ENCODE data around the gene MED28. TPM values are rescaled to one million over a fixed set of nuclear protein-coding genes. Genes with fewer than 3 reads are reported as not detected.

Gene MED28
- polyA plus RNA-seq, 1 of the 3 experiments (the other 2 are of a cell fraction): 7.5 TPM

- no peak for DNase-seq
- Histone ChIP-seq H3K9me3 (no peaks in the 10 kb centered on the region), H3K4me2 (no peak overlapping the region), H3F3A (replicated peaks; ENCODE audit: insufficient read depth) (no peaks in the 10 kb centered on the region), H2AFZ (ENCODE audit: low read depth) (no peak overlapping the region), H4K20me1 (ENCODE audit: insufficient read depth) (no peaks in the 10 kb centered on the region), H3K79me2 (ENCODE audit: insufficient read depth) (no peaks in the 10 kb centered on the region), H3K4me1 (ENCODE audit: control insufficient read depth in 1 of 2, insufficient read depth in 2 of 2, low read depth in 1 of 2, low read length in 1 of 2) (no peaks in the 10 kb centered on the region), H3K27ac (ENCODE audit: low read depth in 2 of 2, low read length in 1 of 2) (no peak overlapping the region), H3K27me3 (ENCODE audit: insufficient read depth) (no peaks in the 10 kb centered on the region), H3K9me2 (no peaks in the 10 kb centered on the region), H3K9ac (no peak overlapping the region), H3K4me3 (ENCODE audit: low read depth in 2 of 2, low read length in 1 of 2) (no peak overlapping the region), H3K36me3 (replicated peaks in 1 of 2; ENCODE audit: control insufficient read depth in 1 of 2, insufficient read depth in 2 of 2, low read length in 1 of 2) (no peaks in the 10 kb centered on the region)
- WGBS (ENCODE audit: low lambda C conversion rate): 49% methylated on average over 2 of the region's 2 CpGs
- TF ChIP-seq EZH2phosphoT487 (IDR thresholded peaks at IDR 0.05; ENCODE audit: borderline replicate concordance, low read depth) (no peak), RXRA (IDR thresholded peaks at IDR 0.05; ENCODE audit: borderline replicate concordance, low read depth) (no peak), SIN3A (IDR thresholded peaks at IDR 0.05; ENCODE audit: borderline replicate concordance, low read depth, low read length) (no peak), USF2 (IDR thresholded peaks at IDR 0.05; ENCODE audit: borderline replicate concordance, low read depth, low read length) (no peak), RCOR1 (IDR thresholded peaks at IDR 0.05; ENCODE audit: low read length) (no peak), GABPA (IDR thresholded peaks at IDR 0.05; ENCODE audit: low read depth) (no peak), JUND (IDR thresholded peaks at IDR 0.05) (no peak), SMC3 (IDR thresholded peaks at IDR 0.05; ENCODE audit: low read depth, low read length) (no peak)
- POLR2A ChIA-PET: no interaction called here
- CTCF ChIA-PET: no interaction called here
Measured at GRCh38 chr4:17650406-17650805, 36.0 kb downstream of the MED28 start.

- Histone ChIP-seq H3K27ac (ENCODE audit: low read depth in 2 of 2, low read length in 1 of 2) (no peak overlapping the region), H3K9ac (no peak overlapping the region), H3K9me2 (no peaks in the 10 kb centered on the region), H3K36me3 (replicated peaks in 1 of 2; ENCODE audit: control insufficient read depth in 1 of 2, insufficient read depth in 2 of 2, low read length in 1 of 2) (no peaks in the 10 kb centered on the region), H3K4me2 (no peak overlapping the region), H3K79me2 (ENCODE audit: insufficient read depth) (no peaks in the 10 kb centered on the region), H3K4me3 (ENCODE audit: low read depth in 2 of 2, low read length in 1 of 2) (no peak overlapping the region), H3K9me3 (no peaks in the 10 kb centered on the region), H3K27me3 (ENCODE audit: insufficient read depth) (no peaks in the 10 kb centered on the region), H3K4me1 (ENCODE audit: control insufficient read depth in 1 of 2, insufficient read depth in 2 of 2, low read depth in 1 of 2, low read length in 1 of 2) (no peaks in the 10 kb centered on the region), H2AFZ (ENCODE audit: low read depth) (no peak overlapping the region), H3F3A (replicated peaks; ENCODE audit: insufficient read depth) (no peaks in the 10 kb centered on the region), H4K20me1 (ENCODE audit: insufficient read depth) (no peaks in the 10 kb centered on the region)
- DNase-seq: no peak
- ChIA-PET CTCF (interaction anchor here (1.8 kb wide), 1 partner anchor 18 kb away, joined by 6 read pairs; no protein-coding TSS in a partner anchor), POLR2A (no interaction called here)
- WGBS (ENCODE audit: low lambda C conversion rate): 70% methylated on average over 8 of the region's 8 CpGs
- TF ChIP-seq JUND (IDR thresholded peaks at IDR 0.05) (no peak), FOSL2 (IDR thresholded peaks at IDR 0.05; ENCODE audit: borderline replicate concordance, low read depth) (no peak), GATA2 (CRISPR knock-in tag; IDR thresholded peaks at IDR 0.05) (no peak), POLR2AphosphoS5 (IDR thresholded peaks at IDR 0.05; ENCODE audit: low read depth, low read length) (no peak), REST (IDR thresholded peaks at IDR 0.05; ENCODE audit: low read depth, low read length) (no peak), CTCF (IDR thresholded peaks at IDR 0.05) (no peak), USF2 (IDR thresholded peaks at IDR 0.05; ENCODE audit: borderline replicate concordance, low read depth, low read length) (no peak), NFIC (IDR thresholded peaks at IDR 0.05; ENCODE audit: borderline replicate concordance) (no peak), MAX (IDR thresholded peaks at IDR 0.05; ENCODE audit: low read depth) (no peak), SIN3A (IDR thresholded peaks at IDR 0.05; ENCODE audit: borderline replicate concordance, low read depth, low read length) (no peak), EZH2phosphoT487 (IDR thresholded peaks at IDR 0.05; ENCODE audit: borderline replicate concordance, low read depth) (no peak), ZBTB33 (IDR thresholded peaks at IDR 0.05; ENCODE audit: borderline replicate concordance, low read depth) (no peak)
Measured at GRCh38 chr4:17654701-17655100, 40.3 kb downstream of the MED28 start.

All from SK-N-SH (cell line).